ENCODE measurements around the gene TNNI2. TPM values are rescaled to one million over a fixed set of nuclear protein-coding genes. Genes with fewer than 3 reads are reported as not detected.

The TNNI2 gene
- total RNA-seq, 1 experiment from 2014 or later: not detected

DNA sequence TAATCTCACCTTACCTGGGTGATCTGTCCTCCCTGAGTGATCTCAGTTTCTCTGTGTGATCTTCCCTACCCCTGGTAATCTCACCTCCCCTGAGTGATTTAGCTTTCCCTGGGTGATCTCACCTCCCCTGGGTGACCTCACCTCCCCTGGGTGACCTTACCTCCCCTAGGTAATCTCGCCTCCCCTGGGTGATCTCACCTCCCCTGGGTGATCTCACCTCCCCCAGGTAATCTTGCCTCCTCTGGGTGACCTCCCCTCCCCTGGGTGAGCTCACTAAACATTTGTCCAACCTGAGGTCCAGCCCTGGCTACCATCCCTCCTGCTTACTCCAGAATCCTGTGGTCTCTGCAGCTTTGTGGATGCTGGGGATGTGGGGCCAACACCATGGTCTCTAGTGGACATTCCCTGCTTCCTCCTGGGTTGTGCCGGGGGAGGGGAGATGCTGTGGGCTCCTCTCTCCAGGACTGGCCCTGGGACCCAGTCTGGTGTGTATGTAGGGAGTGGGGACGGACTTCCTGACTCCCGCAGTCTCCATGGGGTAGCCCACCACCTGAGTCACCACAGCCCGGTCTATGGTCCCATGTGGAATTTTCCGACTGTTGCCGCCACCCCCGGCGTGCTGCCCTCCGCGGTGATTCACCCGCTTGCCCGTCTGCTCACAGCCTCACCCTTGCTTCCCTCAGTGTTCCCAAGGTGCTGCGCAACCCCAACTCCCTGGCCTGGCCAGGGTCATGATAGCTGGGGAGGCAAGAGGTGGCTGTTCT is 24.0 kb downstream of the TNNI2 start:
- Mint-ChIP-seq H3K36me3 (ENCODE audit: insufficient read depth in 1 of 3, low read depth in 3 of 3) (no peaks in the 10 kb centered on the region), H3K4me3 (no peak overlapping the region), H3K27ac (no peak overlapping the region; a peak in 1 of 7 replicates), H3K4me1 (peaks cover 5 to 11% of the 10 kb centered on the region in 2 experiments; a peak in 3 of 4 replicates), H3K9me3 (no peaks in the 10 kb centered on the region; a peak in 1 of 5 replicates), H3K27me3 (ENCODE audit: low read depth) (peaks cover 21% of the 10 kb centered on the region)
- Histone ChIP-seq H2BK12ac (ENCODE audit: insufficient read length, low read depth, low read length) (no peak overlapping the region), H3K9me3 (ENCODE audit: control insufficient read depth, low read depth, low read length) (no peaks in the 10 kb centered on the region), H3K4ac (ENCODE audit: low read depth, low read length) (no peak overlapping the region), H2BK5ac (ENCODE audit: insufficient read length, low read length) (no peak overlapping the region), H4K8ac (replicated peaks; ENCODE audit: insufficient read length, low read depth, low read length) (no peak overlapping the region), H4K91ac (ENCODE audit: insufficient read length, low read depth, low read length) (no peak overlapping the region), H2BK20ac (ENCODE audit: low read depth, low read length, poor library complexity, severe bottlenecking) (no peak overlapping the region), H3K23ac (ENCODE audit: insufficient read length, low read depth, low read length) (no peak overlapping the region), H3K79me2 (ENCODE audit: insufficient read depth, low read length) (no peaks in the 10 kb centered on the region), H4K5ac (ENCODE audit: insufficient read length, low read depth, low read length) (no peak overlapping the region), H3K9ac (ENCODE audit: extremely low read depth, insufficient read length, low read length) (no peak overlapping the region), H4K20me1 (ENCODE audit: control insufficient read depth, insufficient read depth, insufficient read length) (no peaks in the 10 kb centered on the region), H3T11ph (ENCODE audit: low read length) (no peak overlapping the region), H3K79me1 (ENCODE audit: insufficient read depth, low read depth, low read length, poor library complexity, severe bottlenecking) (no peaks in the 10 kb centered on the region), H2BK15ac (ENCODE audit: low read depth, low read length) (no peak overlapping the region), H2AFZ (ENCODE audit: low read length) (no peak overlapping the region), H2AK5ac (ENCODE audit: insufficient read length, low read length) (no peak overlapping the region), H3K14ac (ENCODE audit: insufficient read depth, low read length) (no peak overlapping the region; the same call in 1 of the 2 replicates), H2BK120ac (ENCODE audit: low read depth, low read length, poor library complexity, severe bottlenecking) (no peak overlapping the region), H3K4me1 (ENCODE audit: insufficient read depth, low read length) (peaks cover 3% of the 10 kb centered on the region; the same call in 1 of the 2 replicates), H3K27me3 (ENCODE audit: insufficient read depth, low read length) (no peaks in the 10 kb centered on the region), H3K23me2 (ENCODE audit: insufficient read length, low read depth, low read length, poor library complexity, severe bottlenecking) (no peaks in the 10 kb centered on the region), H3K4me2 (ENCODE audit: insufficient read depth, insufficient read length, low read length) (no peak overlapping the region), H3K18ac (ENCODE audit: insufficient read length, low read depth, low read length) (no peak overlapping the region), H3K27ac (ENCODE audit: insufficient read length, low read depth, low read length) (no peak overlapping the region), H3K56ac (ENCODE audit: insufficient read length, low read depth, low read length) (no peak overlapping the region)
- TF ChIP-seq, protein P1, sequence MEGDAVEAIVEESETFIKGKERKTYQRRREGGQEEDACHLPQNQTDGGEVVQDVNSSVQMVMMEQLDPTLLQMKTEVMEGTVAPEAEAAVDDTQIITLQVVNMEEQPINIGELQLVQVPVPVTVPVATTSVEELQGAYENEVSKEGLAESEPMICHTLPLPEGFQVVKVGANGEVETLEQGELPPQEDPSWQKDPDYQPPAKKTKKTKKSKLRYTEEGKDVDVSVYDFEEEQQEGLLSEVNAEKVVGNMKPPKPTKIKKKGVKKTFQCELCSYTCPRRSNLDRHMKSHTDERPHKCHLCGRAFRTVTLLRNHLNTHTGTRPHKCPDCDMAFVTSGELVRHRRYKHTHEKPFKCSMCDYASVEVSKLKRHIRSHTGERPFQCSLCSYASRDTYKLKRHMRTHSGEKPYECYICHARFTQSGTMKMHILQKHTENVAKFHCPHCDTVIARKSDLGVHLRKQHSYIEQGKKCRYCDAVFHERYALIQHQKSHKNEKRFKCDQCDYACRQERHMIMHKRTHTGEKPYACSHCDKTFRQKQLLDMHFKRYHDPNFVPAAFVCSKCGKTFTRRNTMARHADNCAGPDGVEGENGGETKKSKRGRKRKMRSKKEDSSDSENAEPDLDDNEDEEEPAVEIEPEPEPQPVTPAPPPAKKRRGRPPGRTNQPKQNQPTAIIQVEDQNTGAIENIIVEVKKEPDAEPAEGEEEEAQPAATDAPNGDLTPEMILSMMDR (conservative IDR thresholded peaks at IDR 0.05): no peak
- DNase-seq: no peak
- WGBS (ENCODE audit: extremely low coverage, insufficient read length, low lambda C conversion rate): no CpG with 5 or more reads among the region's 14 CpGs

Data from H9 (cell line).